Ishikawa (cell line): ENCODE results near the gene COIL.

Experiments used
- CEBPB ChIP-seq: IDR thresholded peaks from 2 replicates; pipeline ENCODE4 v1.6.1; 2012
- CREB1 ChIP-seq: IDR thresholded peaks from 2 replicates; pipeline ENCODE4 v1.6.1; 2012; ENCODE audit warnings: low read depth
- EGR1 ChIP-seq: IDR thresholded peaks from 2 replicates; pipeline ENCODE4 v1.6.1; 2012
- EP300 ChIP-seq: IDR thresholded peaks from 2 replicates; pipeline ENCODE4 v1.6.1; 2012; ENCODE audit warnings: borderline replicate concordance
- FOXM1 ChIP-seq: IDR thresholded peaks from 2 replicates; pipeline ENCODE4 v1.6.1; 2012; ENCODE audit warnings: low read depth, borderline replicate concordance
- MAX ChIP-seq: IDR thresholded peaks from 2 replicates; pipeline ENCODE4 v1.6.1; 2012
- NFIC ChIP-seq: IDR thresholded peaks from 2 replicates; pipeline ENCODE4 v1.6.1; 2012
- RAD21 ChIP-seq: IDR thresholded peaks from 2 replicates; pipeline ENCODE4 v1.6.1; 2012; ENCODE audit warnings: low read depth
- REST ChIP-seq: IDR thresholded peaks from 2 replicates; pipeline ENCODE4 v1.6.1; 2012; ENCODE audit warnings: low read depth, mild to moderate bottlenecking
- TAF1 ChIP-seq: IDR thresholded peaks from 2 replicates; pipeline ENCODE4 v1.6.1; 2012; ENCODE audit warnings: low read depth, mild to moderate bottlenecking
- TCF12 ChIP-seq: IDR thresholded peaks from 2 replicates; pipeline ENCODE4 v1.6.1; 2012; ENCODE audit warnings: low read depth
- USF1 ChIP-seq: IDR thresholded peaks from 2 replicates; pipeline ENCODE4 v1.6.1; 2012
- YY1 ChIP-seq: IDR thresholded peaks from 2 replicates; pipeline ENCODE4 v1.6.1; 2012; ENCODE audit warnings: low read depth
- ZBTB7A ChIP-seq: IDR thresholded peaks from 2 replicates; pipeline ENCODE4 v1.6.1; 2012; ENCODE audit warnings: low read depth

- TF ChIP-seq TAF1: peak; percentile 49; the same call in 1 of the 2 replicates
- TF ChIP-seq REST: no peak
- peak; percentile 94 for TF ChIP-seq USF1
- TF ChIP-seq RAD21: no peak
- TF ChIP-seq CEBPB: no peak
- no peak for TF ChIP-seq YY1
- TF ChIP-seq EP300: no peak
- no peak for TF ChIP-seq EGR1
- TF ChIP-seq ZBTB7A: peak; percentile 99
- TF ChIP-seq FOXM1: no peak
- no peak for TF ChIP-seq NFIC
- no peak for TF ChIP-seq MAX
- TF ChIP-seq CREB1: no peak
- TF ChIP-seq TCF12: no peak
Observed at GRCh38 chr17:56977673-56978395, 17.0 kb upstream of the COIL start, which contains the start of gene SCPEP1.
